Measurements from ENCODE around the gene MRPL43.
A peak's percentile ranks its signal among the peaks of the same experiment; 100 is the strongest.
"Not testable (repeated sequence)": the region's sequence is repeated elsewhere in the genome, so short reads cannot be mapped to it uniquely, and the experiment has no call there.

The MRPL43 gene

GRCh38 chr10:100986952-100987684 is at the start of gene MRPL43, which contains the start of gene TWNK:
Gene MRPL43, minus strand, starts transcription at chr10:100987497. Its CDS starts 54 bp downstream, at chr10:100987443.
Gene TWNK, plus strand, starts transcription at chr10:100987543. Its CDS starts 668 bp downstream, at chr10:100988211.
- DNase-seq: peak; percentile 37

GRCh38 chr10:101036726-101037125 is 49.4 kb upstream of the MRPL43 start:
- no peak for DNase-seq

- no peak for DNase-seq
Observed at GRCh38 chr10:101035916-101036702, 48.8 kb upstream of the MRPL43 start.

- DNase-seq: no peak
Observed at GRCh38 chr10:101035314-101035713, 48.0 kb upstream of the MRPL43 start.

- not testable (repeated sequence) for DNase-seq
Observed at GRCh38 chr10:101034404-101034803, 47.1 kb upstream of the MRPL43 start.

- DNase-seq: no peak
Observed at GRCh38 chr10:101033276-101033675, 46.0 kb upstream of the MRPL43 start.

GRCh38 chr10:101032637-101033224 is 45.4 kb upstream of the MRPL43 start:
- DNase-seq: no peak

- no peak for DNase-seq
Observed at GRCh38 chr10:101031796-101032636, 44.7 kb upstream of the MRPL43 start.

- peak; percentile 62 for DNase-seq
Observed at GRCh38 chr10:101031128-101031795, 44.0 kb upstream of the MRPL43 start, which contains the start of the genes PDZD7 and SFXN3. Gene PDZD7, minus strand, starts transcription at chr10:101031129. Its CDS starts 910 bp downstream, at chr10:101030219. Gene SFXN3, plus strand, starts transcription at chr10:101031234. Its CDS starts 3,461 bp downstream, at chr10:101034695.

- DNase-seq: no peak
Observed at GRCh38 chr10:101030496-101031127, 43.3 kb upstream of the MRPL43 start.

- no peak for DNase-seq
Observed at GRCh38 chr10:101029520-101030295, 42.4 kb upstream of the MRPL43 start.

- no peak for DNase-seq
Observed at GRCh38 chr10:101028446-101029337, 41.4 kb upstream of the MRPL43 start.

- no peak for DNase-seq
Observed at GRCh38 chr10:101027106-101027720, 39.9 kb upstream of the MRPL43 start.

GRCh38 chr10:101022967-101023705 is 35.8 kb upstream of the MRPL43 start:
- DNase-seq: no peak

GRCh38 chr10:101021692-101022251 is 34.5 kb upstream of the MRPL43 start:
- no peak for DNase-seq

GRCh38 chr10:101021239-101021638 is 33.9 kb upstream of the MRPL43 start:
- DNase-seq: no peak

GRCh38 chr10:101020427-101021075 is 33.3 kb upstream of the MRPL43 start:
- DNase-seq: no peak

- no peak for DNase-seq
Observed at GRCh38 chr10:101019440-101019703, 32.1 kb upstream of the MRPL43 start.

Measured in NCI-H774 (cell line).